Lower leg skin (tissue), 4 donors: ENCODE results near the gene TRAF7. TPM values are rescaled to one million over a fixed set of nuclear protein-coding genes. Genes with fewer than 3 reads are reported as not detected.
"Not testable (repeated sequence)": the region's sequence is repeated elsewhere in the genome, so short reads cannot be mapped to it uniquely, and the experiment has no call there.

Source experiments
- DNase-seq, 2 donors: peaks; one replicate each; pipeline ENCODE4 v3.0.0-alpha.2; 2019; ENCODE audit warnings: low spot score in 2 of 2
- H3K4me3 ChIP-seq: fragments of 200-600 bp; sonication (generic); 2 replicates; pipeline ENCODE4 v1.5.1; 2017; ENCODE audit warnings: mild to moderate bottlenecking, low read depth; ENCODE audit not compliant: poor library complexity, severe bottlenecking
- POLR2A ChIP-seq, 2 donors: fragments of 450-650 bp; IDR thresholded peaks; one replicate each; pipeline ENCODE4 v1.6.1; 2016 to 2017; ENCODE audit warnings: antibody characterized with exemption in 2 of 2, mild to moderate bottlenecking in 1 of 2, moderate library complexity in 1 of 2
- WGBS, 2 donors: methylation state at CpG; one replicate each; pipeline ENCODE4 v1.1.5; 2018; 5-methylcytosine and 5-hydroxymethylcytosine counted together
- intact Hi-C: fragments of 100-400 bp; cut with DNase I; formaldehyde crosslinking; loops from one replicate; pipeline ENCODE4 v1.15.0; 2023; ENCODE audit warnings: low total_unique reads
- total RNA-seq, 4 donors: library from RNA; depleted of rRNA; stranded (reverse); fragments of >200 nt; gene quantifications; one replicate each; pipeline ENCODE4 v1.1.0, GENCODE V29; 2016
- TF ChIP-seq, protein P1 (sequence below), 3 donors: fragments of 450-650 bp; IDR thresholded peaks; one replicate each; pipeline ENCODE4 v1.5.1; 2016; ENCODE audit warnings: antibody characterized with exemption in 3 of 3, mild to moderate bottlenecking in 3 of 3, moderate library complexity in 2 of 3

TRAF7 gene
- total RNA-seq, 4 donors from 2014 or later: 60.8 to 74.8 (median 68.9) TPM

DNA sequence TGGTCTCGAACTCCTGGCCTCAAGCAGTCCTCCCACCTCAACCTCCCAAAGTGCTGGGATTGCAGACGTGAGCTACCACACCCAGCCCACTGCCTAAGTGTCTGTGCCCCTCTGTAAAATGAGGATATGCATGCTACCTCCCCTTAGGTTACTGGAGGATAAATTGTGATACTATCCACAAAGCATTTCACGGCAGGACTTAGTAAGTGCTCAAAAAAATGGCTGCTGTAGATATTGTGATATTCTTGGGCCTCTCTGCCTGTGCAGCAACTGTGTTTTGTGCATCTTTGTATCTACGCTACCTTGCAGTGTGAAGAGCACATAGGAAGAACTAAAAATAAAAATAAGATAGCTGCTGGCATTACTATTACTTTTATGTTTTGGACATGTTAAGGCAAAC is 42.7 kb downstream of the TRAF7 start:
- WGBS, 2 donors: 56 to 57% methylated on average over 4 of the region's 4 CpGs

GRCh38 chr16:2199095-2199494 is 43.5 kb downstream of the TRAF7 start:
- no peak for DNase-seq
- intact Hi-C loops: no loop called here
- 64 to 71% methylated on average over 5 of the region's 5 CpGs for WGBS, 2 donors
- TF ChIP-seq, protein P1, sequence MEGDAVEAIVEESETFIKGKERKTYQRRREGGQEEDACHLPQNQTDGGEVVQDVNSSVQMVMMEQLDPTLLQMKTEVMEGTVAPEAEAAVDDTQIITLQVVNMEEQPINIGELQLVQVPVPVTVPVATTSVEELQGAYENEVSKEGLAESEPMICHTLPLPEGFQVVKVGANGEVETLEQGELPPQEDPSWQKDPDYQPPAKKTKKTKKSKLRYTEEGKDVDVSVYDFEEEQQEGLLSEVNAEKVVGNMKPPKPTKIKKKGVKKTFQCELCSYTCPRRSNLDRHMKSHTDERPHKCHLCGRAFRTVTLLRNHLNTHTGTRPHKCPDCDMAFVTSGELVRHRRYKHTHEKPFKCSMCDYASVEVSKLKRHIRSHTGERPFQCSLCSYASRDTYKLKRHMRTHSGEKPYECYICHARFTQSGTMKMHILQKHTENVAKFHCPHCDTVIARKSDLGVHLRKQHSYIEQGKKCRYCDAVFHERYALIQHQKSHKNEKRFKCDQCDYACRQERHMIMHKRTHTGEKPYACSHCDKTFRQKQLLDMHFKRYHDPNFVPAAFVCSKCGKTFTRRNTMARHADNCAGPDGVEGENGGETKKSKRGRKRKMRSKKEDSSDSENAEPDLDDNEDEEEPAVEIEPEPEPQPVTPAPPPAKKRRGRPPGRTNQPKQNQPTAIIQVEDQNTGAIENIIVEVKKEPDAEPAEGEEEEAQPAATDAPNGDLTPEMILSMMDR (IDR thresholded peaks at IDR 0.05): no peak
- no peak for TF ChIP-seq POLR2A (IDR thresholded peaks at IDR 0.05)
- no peak overlapping the region for H3K4me3 ChIP-seq

More for the DNA sequence above, 42.7 kb downstream of the TRAF7 start:
- no peak overlapping the region for H3K4me3 ChIP-seq
- TF ChIP-seq, protein P1 (IDR thresholded peaks at IDR 0.05): no peak
- no peak for TF ChIP-seq POLR2A (IDR thresholded peaks at IDR 0.05)
- no peak for DNase-seq
- intact Hi-C loops: no loop called here

GRCh38 chr16:2199621-2200139 is 44.1 kb downstream of the TRAF7 start:
- no peak for TF ChIP-seq POLR2A (IDR thresholded peaks at IDR 0.05)
- TF ChIP-seq, protein P1 (IDR thresholded peaks at IDR 0.05): no peak
- WGBS, 2 donors: 70 to 71% methylated on average over 13 of the region's 14 CpGs
- DNase-seq: no peak
- H3K4me3 ChIP-seq: no peak overlapping the region
- intact Hi-C loops: no loop called here

- DNase-seq: no peak
- H3K4me3 ChIP-seq: no peak overlapping the region
- 90 to 91% methylated on average over 6 of the region's 6 CpGs for WGBS, 2 donors
- intact Hi-C loops: no loop called here
- no peak for TF ChIP-seq POLR2A (IDR thresholded peaks at IDR 0.05)
- TF ChIP-seq, protein P1 (IDR thresholded peaks at IDR 0.05): no peak
Observed at GRCh38 chr16:2200313-2200712, 44.7 kb downstream of the TRAF7 start.

GRCh38 chr16:2203119-2203688 is 47.6 kb downstream of the TRAF7 start:
- DNase-seq, intact Hi-C loops, H3K4me3 ChIP-seq: not testable (repeated sequence)
- 94% methylated on average over 8 of the region's 8 CpGs for WGBS, 2 donors

- DNase-seq: no peak
- H3K4me3 ChIP-seq: no peak overlapping the region
- no peak for TF ChIP-seq POLR2A (IDR thresholded peaks at IDR 0.05)
- TF ChIP-seq, protein P1 (IDR thresholded peaks at IDR 0.05): no peak
- 82 to 83% methylated on average over 13 of the region's 13 CpGs for WGBS, 2 donors
- intact Hi-C loops: no loop called here
Observed at GRCh38 chr16:2204416-2205103, 49.0 kb downstream of the TRAF7 start.
